Neural cell (in vitro differentiated cells): ENCODE results near the gene SLC37A2. TPM values are rescaled to one million over a fixed set of nuclear protein-coding genes. Genes with fewer than 3 reads are reported as not detected.

Experiments
- H2AFZ ChIP-seq: fragments of 200-600, 300-800 bp; sonication (generic), shearing (Covaris generic); 2 replicates; pipeline ENCODE4 v1.6.0; 2014; ENCODE audit warnings: low read depth, mild to moderate bottlenecking, antibody characterized with exemption, low read length, moderate library complexity
- H3F3A ChIP-seq: fragments of 200-600 bp; shearing (Covaris generic); 2 replicates; pipeline ENCODE4 v1.6.1; 2016; ENCODE audit warnings: mild to moderate bottlenecking, moderate library complexity, mixed read lengths, antibody characterized with exemption, low read length; ENCODE audit not compliant: insufficient read depth, poor library complexity, severe bottlenecking
- H3K27ac ChIP-seq: fragments of 200-600, 300-800 bp; sonication (generic), shearing (Covaris generic); 2 replicates; pipeline ENCODE4 v1.5.1; 2014; ENCODE audit warnings: mild to moderate bottlenecking, low read length, moderate library complexity
- H3K27me3 ChIP-seq: fragments of 300-800, 200-600 bp; sonication (generic), shearing (Covaris generic); 2 replicates; pipeline ENCODE4 v1.6.0; 2014; ENCODE audit warnings: mild to moderate bottlenecking, low read depth, low read length, moderate library complexity; ENCODE audit not compliant: insufficient read depth
- H3K36me3 ChIP-seq: fragments of 300-800, 200-600 bp; sonication (generic), shearing (Covaris generic); 2 replicates; pipeline ENCODE4 v1.5.1; 2014; ENCODE audit warnings: mild to moderate bottlenecking, antibody characterized with exemption, low read length, moderate library complexity; ENCODE audit not compliant: insufficient read depth
- H3K4me2 ChIP-seq: fragments of 300-800, 200-600 bp; sonication (generic), shearing (Covaris generic); 2 replicates; pipeline ENCODE4 v1.6.0; 2014; ENCODE audit warnings: mild to moderate bottlenecking, low read length
- H3K4me3 ChIP-seq: fragments of 300-800, 200-600 bp; sonication (generic), shearing (Covaris generic); 2 replicates; pipeline ENCODE4 v1.5.1; 2014; ENCODE audit warnings: mild to moderate bottlenecking, low read length, moderate library complexity
- H3K79me2 ChIP-seq: fragments of 200-600 bp; shearing (Covaris generic); replicated peaks from 2 replicates; pipeline ENCODE4 v1.6.0; 2014; ENCODE audit warnings: mild to moderate bottlenecking, low read length, moderate library complexity; ENCODE audit not compliant: insufficient read depth
- H3K9ac ChIP-seq: fragments of 300-800, 200-600 bp; sonication (generic), shearing (Covaris generic); 2 replicates; pipeline ENCODE4 v1.6.1; 2016; ENCODE audit warnings: mild to moderate bottlenecking, low read length, mixed read lengths
- H3K9me2 ChIP-seq: fragments of 200-600 bp; shearing (Covaris generic); 2 replicates; pipeline ENCODE4 v1.6.1; 2016; ENCODE audit warnings: mild to moderate bottlenecking, low read length, mixed read lengths; ENCODE audit not compliant: insufficient read depth
- H3K9me3 ChIP-seq: fragments of 200-600, 300-800 bp; sonication (generic), shearing (Covaris generic); 2 replicates; pipeline ENCODE4 v1.6.1; 2016; ENCODE audit warnings: mild to moderate bottlenecking, mixed run types, low read length, moderate library complexity, mixed read lengths
- H4K20me1 ChIP-seq: fragments of 200-600 bp; shearing (Covaris generic); 2 replicates; pipeline ENCODE4 v1.6.1; 2016; ENCODE audit warnings: mild to moderate bottlenecking, mixed run types; ENCODE audit not compliant: insufficient read depth
- EP300 ChIP-seq: fragments of 450-650 bp; conservative IDR thresholded peaks from 2 replicates; pipeline ENCODE4 v1.6.1; 2014; ENCODE audit warnings: antibody characterized with exemption, mild to moderate bottlenecking, moderate library complexity; ENCODE audit not compliant: poor library complexity, severe bottlenecking
- EZH2 ChIP-seq: fragments of 200-600, 300-800 bp; shearing (Covaris generic), sonication (generic); IDR thresholded peaks from 2 replicates; pipeline ENCODE4 v1.6.1; 2014; ENCODE audit warnings: antibody characterized with exemption, low read length, borderline replicate concordance, mild to moderate bottlenecking; ENCODE audit not compliant: insufficient read depth, poor library complexity, severe bottlenecking
- MXI1 ChIP-seq: fragments of 450-650 bp; conservative IDR thresholded peaks from 2 replicates; pipeline ENCODE4 v1.6.1; 2014; ENCODE audit warnings: antibody characterized with exemption, mild to moderate bottlenecking; ENCODE audit not compliant: poor library complexity, severe bottlenecking
- POLR2AphosphoS5 ChIP-seq: IDR thresholded peaks from 2 replicates; pipeline ENCODE4 v1.6.1; 2012
- RAD21 ChIP-seq: fragments of 450-650 bp; conservative IDR thresholded peaks from 2 replicates; pipeline ENCODE4 v1.6.1; 2014; ENCODE audit warnings: antibody characterized with exemption, mild to moderate bottlenecking, moderate library complexity
- SMC3 ChIP-seq: fragments of 450-650 bp; conservative IDR thresholded peaks from 2 replicates; pipeline ENCODE4 v1.6.1; 2014; ENCODE audit warnings: antibody characterized with exemption, mild to moderate bottlenecking, moderate library complexity; ENCODE audit not compliant: poor library complexity
- TAF1 ChIP-seq: IDR thresholded peaks from 2 replicates; pipeline ENCODE4 v1.6.1; 2012; ENCODE audit warnings: low read depth
- polyA plus RNA-seq: library from polyadenylated mRNA; depleted of rRNA; stranded (reverse); fragments of >200 nt; gene quantifications from 2 replicates; pipeline ENCODE4 v1.2.3, GENCODE V29; 2014
- TF ChIP-seq, protein P1 (sequence below): IDR thresholded peaks from 2 replicates; pipeline ENCODE4 v1.6.1; 2012; ENCODE audit warnings: borderline replicate concordance
- TF ChIP-seq, protein P2 (sequence below): fragments of 450-650 bp; IDR thresholded peaks from 2 replicates; pipeline ENCODE4 v1.5.1; 2014; ENCODE audit warnings: antibody characterized with exemption, mild to moderate bottlenecking, moderate library complexity; ENCODE audit not compliant: poor library complexity, severe bottlenecking

Gene SLC37A2
- polyA plus RNA-seq, 1 donor from 2014 or later = 0.12 TPM

DNA sequence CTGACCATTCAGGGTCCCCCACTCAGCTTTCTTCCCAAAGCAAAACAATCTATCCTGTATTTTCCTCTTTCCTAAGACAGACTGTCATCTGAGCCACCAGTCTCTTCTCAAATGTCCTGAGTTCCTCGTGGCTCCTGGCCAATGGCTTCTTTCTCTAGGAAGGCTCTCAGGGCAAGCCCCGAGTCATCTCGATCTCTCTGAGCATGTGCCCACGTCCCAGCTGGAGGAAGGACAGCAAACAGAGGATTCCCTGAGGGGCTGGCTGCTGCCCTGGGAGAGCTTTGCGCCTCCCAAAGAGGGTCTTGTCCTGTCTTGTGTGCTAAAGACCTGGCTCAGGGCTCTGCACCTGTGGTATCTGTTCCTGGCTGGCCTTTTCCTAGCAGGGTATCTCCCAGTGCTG lies 8.3 kb downstream of the SLC37A2 start:
- Histone ChIP-seq H3K27me3 (peaks cover under 1% of the 10 kb centered on the region), H3K4me3 (no peak overlapping the region), H3K9me2 (no peaks in the 10 kb centered on the region), H3K36me3 (no peaks in the 10 kb centered on the region), H3K79me2 (no peaks in the 10 kb centered on the region), H3K4me2 (no peak overlapping the region), H3F3A (no peaks in the 10 kb centered on the region), H2AFZ (no peak overlapping the region), H3K27ac (no peak overlapping the region), H3K9me3 (no peaks in the 10 kb centered on the region), H4K20me1 (no peaks in the 10 kb centered on the region), H3K9ac (no peak overlapping the region)
- no peak for TF ChIP-seq RAD21
- TF ChIP-seq EP300 = no peak
- no peak for TF ChIP-seq MXI1
- TF ChIP-seq TAF1 = no peak
- TF ChIP-seq, protein P1, sequence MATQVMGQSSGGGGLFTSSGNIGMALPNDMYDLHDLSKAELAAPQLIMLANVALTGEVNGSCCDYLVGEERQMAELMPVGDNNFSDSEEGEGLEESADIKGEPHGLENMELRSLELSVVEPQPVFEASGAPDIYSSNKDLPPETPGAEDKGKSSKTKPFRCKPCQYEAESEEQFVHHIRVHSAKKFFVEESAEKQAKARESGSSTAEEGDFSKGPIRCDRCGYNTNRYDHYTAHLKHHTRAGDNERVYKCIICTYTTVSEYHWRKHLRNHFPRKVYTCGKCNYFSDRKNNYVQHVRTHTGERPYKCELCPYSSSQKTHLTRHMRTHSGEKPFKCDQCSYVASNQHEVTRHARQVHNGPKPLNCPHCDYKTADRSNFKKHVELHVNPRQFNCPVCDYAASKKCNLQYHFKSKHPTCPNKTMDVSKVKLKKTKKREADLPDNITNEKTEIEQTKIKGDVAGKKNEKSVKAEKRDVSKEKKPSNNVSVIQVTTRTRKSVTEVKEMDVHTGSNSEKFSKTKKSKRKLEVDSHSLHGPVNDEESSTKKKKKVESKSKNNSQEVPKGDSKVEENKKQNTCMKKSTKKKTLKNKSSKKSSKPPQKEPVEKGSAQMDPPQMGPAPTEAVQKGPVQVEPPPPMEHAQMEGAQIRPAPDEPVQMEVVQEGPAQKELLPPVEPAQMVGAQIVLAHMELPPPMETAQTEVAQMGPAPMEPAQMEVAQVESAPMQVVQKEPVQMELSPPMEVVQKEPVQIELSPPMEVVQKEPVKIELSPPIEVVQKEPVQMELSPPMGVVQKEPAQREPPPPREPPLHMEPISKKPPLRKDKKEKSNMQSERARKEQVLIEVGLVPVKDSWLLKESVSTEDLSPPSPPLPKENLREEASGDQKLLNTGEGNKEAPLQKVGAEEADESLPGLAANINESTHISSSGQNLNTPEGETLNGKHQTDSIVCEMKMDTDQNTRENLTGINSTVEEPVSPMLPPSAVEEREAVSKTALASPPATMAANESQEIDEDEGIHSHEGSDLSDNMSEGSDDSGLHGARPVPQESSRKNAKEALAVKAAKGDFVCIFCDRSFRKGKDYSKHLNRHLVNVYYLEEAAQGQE = no peak
- TF ChIP-seq, protein P2, sequence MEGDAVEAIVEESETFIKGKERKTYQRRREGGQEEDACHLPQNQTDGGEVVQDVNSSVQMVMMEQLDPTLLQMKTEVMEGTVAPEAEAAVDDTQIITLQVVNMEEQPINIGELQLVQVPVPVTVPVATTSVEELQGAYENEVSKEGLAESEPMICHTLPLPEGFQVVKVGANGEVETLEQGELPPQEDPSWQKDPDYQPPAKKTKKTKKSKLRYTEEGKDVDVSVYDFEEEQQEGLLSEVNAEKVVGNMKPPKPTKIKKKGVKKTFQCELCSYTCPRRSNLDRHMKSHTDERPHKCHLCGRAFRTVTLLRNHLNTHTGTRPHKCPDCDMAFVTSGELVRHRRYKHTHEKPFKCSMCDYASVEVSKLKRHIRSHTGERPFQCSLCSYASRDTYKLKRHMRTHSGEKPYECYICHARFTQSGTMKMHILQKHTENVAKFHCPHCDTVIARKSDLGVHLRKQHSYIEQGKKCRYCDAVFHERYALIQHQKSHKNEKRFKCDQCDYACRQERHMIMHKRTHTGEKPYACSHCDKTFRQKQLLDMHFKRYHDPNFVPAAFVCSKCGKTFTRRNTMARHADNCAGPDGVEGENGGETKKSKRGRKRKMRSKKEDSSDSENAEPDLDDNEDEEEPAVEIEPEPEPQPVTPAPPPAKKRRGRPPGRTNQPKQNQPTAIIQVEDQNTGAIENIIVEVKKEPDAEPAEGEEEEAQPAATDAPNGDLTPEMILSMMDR = no peak
- TF ChIP-seq SMC3 = no peak
- no peak for TF ChIP-seq POLR2AphosphoS5
- no peak for TF ChIP-seq EZH2

DNA sequence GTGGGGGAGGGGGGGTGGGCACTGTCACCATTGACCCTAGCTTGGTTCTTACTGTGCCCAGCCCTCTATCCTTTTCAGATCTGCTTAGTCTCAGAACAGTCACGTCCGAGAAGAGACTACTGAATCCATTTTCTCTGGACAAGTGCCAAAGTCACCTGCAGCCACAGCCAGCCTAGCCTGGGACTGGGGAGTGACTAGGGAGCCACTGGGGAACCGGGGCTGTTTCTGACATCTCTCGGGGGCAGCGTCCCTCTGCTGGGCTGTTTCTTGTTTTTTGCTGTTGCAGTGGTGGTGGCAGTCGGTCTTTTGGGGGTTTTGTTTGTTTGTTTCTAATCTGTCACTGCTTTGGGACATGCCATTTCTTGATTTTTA lies 8.7 kb downstream of the SLC37A2 start:
- no peaks in the 10 kb centered on the region for H3K79me2 ChIP-seq
- H3K9me3 ChIP-seq = no peaks in the 10 kb centered on the region
- no peaks in the 10 kb centered on the region for H3F3A ChIP-seq
- H3K27me3 ChIP-seq = no peaks in the 10 kb centered on the region
- no peak overlapping the region for H3K27ac ChIP-seq
- no peaks in the 10 kb centered on the region for H4K20me1 ChIP-seq
- H3K4me3 ChIP-seq = no peak overlapping the region
- H3K9ac ChIP-seq = no peak overlapping the region
- H3K9me2 ChIP-seq = no peaks in the 10 kb centered on the region
- TF ChIP-seq EZH2 (no peak), SMC3 (no peak), TAF1 (no peak), RAD21 (no peak), MXI1 (no peak)
- TF ChIP-seq, protein P2 = no peak
- TF ChIP-seq, protein P1 = no peak
- H2AFZ ChIP-seq = no peak overlapping the region
- no peaks in the 10 kb centered on the region for H3K36me3 ChIP-seq
- H3K4me2 ChIP-seq = no peak overlapping the region
